22Rv1 (cell line): ENCODE measurements around the gene KCNQ1.

ENCODE experiments used
- ZFX ChIP-seq: fragments of 450-650 bp; IDR thresholded peaks from 2 replicates; pipeline ENCODE4 v1.6.1; 2017; ENCODE audit warnings: antibody characterized with exemption, borderline replicate concordance
- TF ChIP-seq, protein P1 (sequence below): fragments of 450-650 bp; IDR thresholded peaks from 2 replicates; pipeline ENCODE4 v1.5.1; 2017; ENCODE audit warnings: mild to moderate bottlenecking

DNA sequence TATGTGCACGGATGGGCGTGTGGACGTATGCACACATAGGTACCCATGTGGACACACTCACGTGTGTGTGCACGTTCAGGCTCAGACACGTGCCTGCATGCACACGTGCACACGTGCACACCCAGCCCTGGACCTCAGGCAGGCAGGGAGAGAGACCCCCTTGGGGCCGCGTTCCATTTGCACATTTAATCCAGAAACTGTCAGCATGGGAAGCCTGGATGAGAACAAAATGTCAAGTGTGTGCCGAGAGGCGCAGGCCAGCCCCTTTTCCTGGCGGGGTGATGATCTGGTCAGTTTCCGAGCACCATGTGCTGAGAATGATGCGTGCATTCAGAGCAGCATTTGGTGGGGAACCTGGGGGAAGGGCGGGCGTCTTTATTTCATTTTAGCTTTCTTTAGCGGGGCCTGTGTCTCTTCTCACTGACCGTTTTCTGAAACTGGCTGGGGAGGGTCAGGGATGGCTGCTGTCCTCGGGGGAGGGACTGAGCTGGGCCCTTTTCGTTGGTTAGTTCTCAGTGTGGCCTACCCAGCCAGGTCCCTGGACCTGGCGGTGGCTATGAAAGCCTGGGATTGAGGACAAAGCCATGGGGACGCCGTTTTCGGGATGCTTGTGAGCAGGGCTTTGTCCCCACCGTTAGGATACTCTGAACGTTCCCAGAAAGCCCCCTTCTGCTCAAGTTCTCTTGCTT lies 96.3 kb downstream of the KCNQ1 start:
- TF ChIP-seq, protein P1, sequence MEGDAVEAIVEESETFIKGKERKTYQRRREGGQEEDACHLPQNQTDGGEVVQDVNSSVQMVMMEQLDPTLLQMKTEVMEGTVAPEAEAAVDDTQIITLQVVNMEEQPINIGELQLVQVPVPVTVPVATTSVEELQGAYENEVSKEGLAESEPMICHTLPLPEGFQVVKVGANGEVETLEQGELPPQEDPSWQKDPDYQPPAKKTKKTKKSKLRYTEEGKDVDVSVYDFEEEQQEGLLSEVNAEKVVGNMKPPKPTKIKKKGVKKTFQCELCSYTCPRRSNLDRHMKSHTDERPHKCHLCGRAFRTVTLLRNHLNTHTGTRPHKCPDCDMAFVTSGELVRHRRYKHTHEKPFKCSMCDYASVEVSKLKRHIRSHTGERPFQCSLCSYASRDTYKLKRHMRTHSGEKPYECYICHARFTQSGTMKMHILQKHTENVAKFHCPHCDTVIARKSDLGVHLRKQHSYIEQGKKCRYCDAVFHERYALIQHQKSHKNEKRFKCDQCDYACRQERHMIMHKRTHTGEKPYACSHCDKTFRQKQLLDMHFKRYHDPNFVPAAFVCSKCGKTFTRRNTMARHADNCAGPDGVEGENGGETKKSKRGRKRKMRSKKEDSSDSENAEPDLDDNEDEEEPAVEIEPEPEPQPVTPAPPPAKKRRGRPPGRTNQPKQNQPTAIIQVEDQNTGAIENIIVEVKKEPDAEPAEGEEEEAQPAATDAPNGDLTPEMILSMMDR: no peak
- no peak for TF ChIP-seq ZFX
